Gastrocnemius medialis (tissue), 4 donors: Measurements from ENCODE around the gene GYPC. TPM values are rescaled to one million over a fixed set of nuclear protein-coding genes. Genes with fewer than 3 reads are reported as not detected.
"Not testable (repeated sequence)": the region's sequence is repeated elsewhere in the genome, so short reads cannot be mapped to it uniquely, and the experiment has no call there.

Source experiments
- ATAC-seq, 2 donors: fragments of 150-250 bp; one replicate each; pipeline ENCODE4 v1.9.1; 2016
- DNase-seq, 2 donors: peaks; one replicate each; pipeline ENCODE4 v3.0.0-alpha.2; 2019
- H3K27ac ChIP-seq, 4 donors: fragments of 200-600 bp; sonication (generic); 1 replicate in 1 of 4; 2 replicates in 3 of 4; pipeline ENCODE4 v1.5.1; 2016 to 2018; ENCODE audit warnings: mild to moderate bottlenecking in 2 of 4, moderate library complexity in 1 of 4
- H3K27me3 ChIP-seq, 3 donors: fragments of 200-600 bp; sonication (generic) in 2 of 3; 1 replicate in 1 of 3; 2 replicates in 2 of 3; pipeline versions ENCODE4 v1.5.1 to v1.6.0; 2016 to 2019; ENCODE audit warnings: mild to moderate bottlenecking in 1 of 3, moderate library complexity in 1 of 3
- H3K36me3 ChIP-seq, 2 donors: fragments of 200-600 bp; sonication (generic) in 1 of 2; one replicate each; pipeline ENCODE4 v1.5.1; 2017 to 2018
- H3K4me1 ChIP-seq, 2 donors: fragments of 200-600 bp; sonication (generic) in 1 of 2; one replicate each; pipeline ENCODE4 v1.5.1; 2016 to 2017; ENCODE audit warnings: mild to moderate bottlenecking in 2 of 2
- H3K4me3 ChIP-seq, 4 donors: fragments of 200-600 bp; sonication (generic) in 3 of 4; 1 replicate in 1 of 4; 2 replicates in 3 of 4; pipeline ENCODE4 v1.5.1; 2016 to 2019; ENCODE audit warnings: mild to moderate bottlenecking in 2 of 4
- H3K9me3 ChIP-seq, 3 donors: fragments of 200-600 bp; sonication (generic) in 2 of 3; 1 replicate in 1 of 3; 2 replicates in 2 of 3; pipeline ENCODE4 v1.5.1; 2016 to 2019
- CTCF ChIP-seq, 5 experiments: fragments of 450-650 bp in 3 of 5; fragments of 200-600 bp in 2 of 5; sonication (generic) in 2 of 5; IDR thresholded peaks in 4 of 5; conservative IDR thresholded peaks in 1 of 5; 1 replicate in 4 of 5; 2 replicates in 1 of 5; pipeline ENCODE4 v1.5.1; 2016 to 2019; ENCODE audit warnings: antibody characterized with exemption in 5 of 5, mild to moderate bottlenecking in 3 of 5, moderate library complexity in 3 of 5
- POLR2A ChIP-seq, 2 donors: fragments of 450-650 bp; IDR thresholded peaks; one replicate each; pipeline ENCODE4 v1.6.1; 2017; ENCODE audit warnings: antibody characterized with exemption in 2 of 2, mild to moderate bottlenecking in 2 of 2, moderate library complexity in 2 of 2
- in situ Hi-C, 4 donors: fragments of 200-750 bp; cut with MboI; loops; one replicate each; pipeline versions ENCODE4 v1.15.0 to v1.8.0; 2017; ENCODE audit warnings: low sequenced_read_pairs in 4 of 4
- intact Hi-C: fragments of 100-400 bp; cut with DNase I; formaldehyde crosslinking; loops from one replicate; pipeline ENCODE4 v1.15.1; 2023; ENCODE audit warnings: low total_unique reads
- total RNA-seq, 4 donors: library from RNA; depleted of rRNA; stranded (reverse); fragments of >200 nt; gene quantifications; one replicate each; pipeline versions ENCODE4 v1.1.0 to v1.2.3, GENCODE V29; 2016

Gene GYPC
- total RNA-seq, 4 donors from 2014 or later: 66.3 to 82.0 (median 71.9) TPM

DNA sequence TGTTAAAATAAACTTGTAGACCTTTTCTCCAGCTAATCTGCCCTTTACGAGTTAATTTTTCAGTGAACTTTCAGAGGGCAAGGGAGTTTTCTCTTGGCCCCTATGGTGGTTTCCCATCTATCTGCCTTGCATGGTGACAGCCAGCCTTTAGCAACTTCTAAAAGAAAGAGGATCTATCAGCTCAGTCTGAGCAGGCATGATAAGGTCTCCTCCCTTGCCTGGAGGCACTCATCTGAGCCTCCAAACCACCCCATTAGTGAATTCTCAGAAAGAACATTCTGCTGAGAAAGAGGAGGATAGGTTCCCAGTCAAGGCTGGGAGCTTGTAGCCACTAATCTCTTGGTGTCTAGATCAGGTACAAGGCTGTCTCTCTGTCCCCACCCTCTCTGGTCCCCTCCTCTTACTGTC is 10.7 kb upstream of the GYPC start:
- Histone ChIP-seq H3K9me3 (no peaks in the 10 kb centered on the region), H3K27ac (no peak overlapping the region), H3K36me3 (no peaks in the 10 kb centered on the region), H3K27me3 (no peaks in the 10 kb centered on the region), H3K4me3 (no peak overlapping the region), H3K4me1 (peaks cover 6 to 7% of the 10 kb centered on the region in 2 donors)
- ATAC-seq (no peak), DNase-seq (no peak)
- TF ChIP-seq POLR2A (IDR thresholded peaks at IDR 0.05): no peak
- TF ChIP-seq CTCF (IDR thresholded peaks at IDR 0.05 in 4 of 5, conservative IDR thresholded peaks at IDR 0.05 in 1 of 5): no peak
- in situ Hi-C loops (no loop called here), intact Hi-C loops (no loop called here)

GRCh38 chr2:126646026-126646425 is 9.9 kb upstream of the GYPC start:
- no peaks in the 10 kb centered on the region for H3K27me3 ChIP-seq
- intact Hi-C loops: no loop called here
- H3K4me1 ChIP-seq: peaks cover 6 to 7% of the 10 kb centered on the region in 2 donors
- no peaks in the 10 kb centered on the region for H3K36me3 ChIP-seq
- ATAC-seq: no peak
- H3K27ac ChIP-seq: no peak overlapping the region
- no peak overlapping the region for H3K4me3 ChIP-seq
- H3K9me3 ChIP-seq: no peaks in the 10 kb centered on the region
- TF ChIP-seq CTCF (IDR thresholded peaks at IDR 0.05 in 4 of 5, conservative IDR thresholded peaks at IDR 0.05 in 1 of 5): no peak
- no peak for TF ChIP-seq POLR2A (IDR thresholded peaks at IDR 0.05)
- in situ Hi-C loops: no loop called here
- DNase-seq: no peak

DNA sequence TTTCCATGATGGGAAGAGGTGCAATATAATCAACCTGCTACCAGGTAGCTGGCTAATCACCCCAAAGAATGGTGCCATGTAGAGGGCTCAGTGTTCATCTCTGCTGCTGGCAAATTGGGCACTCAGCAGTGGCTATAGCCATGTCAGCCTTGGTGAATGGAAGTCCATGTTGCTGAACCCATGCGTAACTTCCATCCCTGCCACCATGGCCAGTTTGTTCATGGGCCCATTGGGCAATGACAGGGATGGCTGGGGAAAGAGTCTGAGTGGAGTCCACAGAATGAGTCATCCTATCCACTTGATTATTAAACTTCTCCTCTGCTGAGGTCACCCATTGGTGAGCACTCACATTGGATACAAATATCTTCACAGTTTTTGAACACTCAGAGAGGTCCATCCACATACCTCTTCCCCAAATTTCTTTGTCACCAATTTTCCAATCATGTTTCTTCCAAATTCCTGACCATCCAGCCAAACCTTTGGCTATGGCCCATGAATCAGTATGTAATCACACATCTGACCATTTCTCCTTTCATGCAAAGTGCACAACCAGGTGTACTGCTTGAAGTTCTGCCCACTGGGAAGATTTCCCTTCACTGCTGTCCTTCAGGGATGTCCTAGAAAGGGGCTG is 8.1 kb upstream of the GYPC start:
- ATAC-seq, H3K4me3 ChIP-seq, DNase-seq, H3K27me3 ChIP-seq, H3K4me1 ChIP-seq, H3K27ac ChIP-seq, in situ Hi-C loops, intact Hi-C loops, H3K36me3 ChIP-seq, H3K9me3 ChIP-seq: not testable (repeated sequence)

GRCh38 chr2:126648345-126648786 is 7.6 kb upstream of the GYPC start:
- in situ Hi-C loops, intact Hi-C loops, H3K36me3 ChIP-seq, H3K27ac ChIP-seq, H3K9me3 ChIP-seq, DNase-seq, H3K4me1 ChIP-seq, ATAC-seq, H3K4me3 ChIP-seq, H3K27me3 ChIP-seq: not testable (repeated sequence)

GRCh38 chr2:126649101-126649500 is 6.9 kb upstream of the GYPC start:
- H3K9me3 ChIP-seq: no peaks in the 10 kb centered on the region
- in situ Hi-C loops (no loop called here), intact Hi-C loops (no loop called here)
- no peak for TF ChIP-seq POLR2A (IDR thresholded peaks at IDR 0.05)
- no peak for TF ChIP-seq CTCF (IDR thresholded peaks at IDR 0.05 in 4 of 5, conservative IDR thresholded peaks at IDR 0.05 in 1 of 5)
- DNase-seq: no peak
- H3K4me3 ChIP-seq: no peak overlapping the region
- no peaks in the 10 kb centered on the region for H3K36me3 ChIP-seq
- no peak for ATAC-seq
- H3K27ac ChIP-seq: no peak overlapping the region
- no peaks in the 10 kb centered on the region for H3K27me3 ChIP-seq
- no peaks in the 10 kb centered on the region for H3K4me1 ChIP-seq

- in situ Hi-C loops: no loop called here
- no peak for DNase-seq
- Histone ChIP-seq H3K36me3 (no peaks in the 10 kb centered on the region), H3K4me3 (no peak overlapping the region), H3K4me1 (peaks cover 6 to 9% of the 10 kb centered on the region in 2 donors), H3K9me3 (no peaks in the 10 kb centered on the region), H3K27me3 (no peaks in the 10 kb centered on the region), H3K27ac (no peak overlapping the region)
- intact Hi-C loops: loop anchor here (10.0 kb wide), 1 partner anchor 764 kb away; the partner anchor contains the start of gene PROC
- ATAC-seq: no peak
- no peak for TF ChIP-seq CTCF (IDR thresholded peaks at IDR 0.05 in 4 of 5, conservative IDR thresholded peaks at IDR 0.05 in 1 of 5)
- TF ChIP-seq POLR2A (IDR thresholded peaks at IDR 0.05): no peak
Measured at GRCh38 chr2:126650994-126651393, 5.0 kb upstream of the GYPC start.
